Iris pigment epithelial cell (primary cell): ENCODE measurements around the gene ATRX.
"Not testable (repeated sequence)": the region's sequence is repeated elsewhere in the genome, so short reads cannot be mapped to it uniquely, and the experiment has no call there.

ENCODE experiments used
- DNase-seq: peaks from one replicate; pipeline ENCODE4 v3.0.0-alpha.2; 2011; ENCODE audit warnings: low read depth

Gene ATRX

GRCh38 chrX:77621453-77621852 is 164.6 kb downstream of the ATRX start:
- not testable (repeated sequence) for DNase-seq

- DNase-seq: no peak
Observed at GRCh38 chrX:77617206-77617605, 168.8 kb downstream of the ATRX start.

- DNase-seq: no peak
Observed at GRCh38 chrX:77603635-77604336, 182.2 kb downstream of the ATRX start.

- DNase-seq: no peak
Observed at GRCh38 chrX:77597511-77597910, 188.5 kb downstream of the ATRX start.

- peak; percentile 42 for DNase-seq
Observed at GRCh38 chrX:77597090-77597489, 188.9 kb downstream of the ATRX start.

GRCh38 chrX:77595848-77596247 is 190.2 kb downstream of the ATRX start:
- peak; percentile 27 for DNase-seq

- peak; percentile 48 for DNase-seq
Observed at GRCh38 chrX:77572322-77572721, 213.7 kb downstream of the ATRX start.

GRCh38 chrX:77565278-77565677 is 220.7 kb downstream of the ATRX start:
- DNase-seq: no peak

GRCh38 chrX:77564823-77565222 is 221.2 kb downstream of the ATRX start:
- DNase-seq: peak; percentile 32

- peak; percentile 12 for DNase-seq
Observed at GRCh38 chrX:77561372-77561771, 224.6 kb downstream of the ATRX start.

- DNase-seq: no peak
Observed at GRCh38 chrX:77556276-77556675, 229.7 kb downstream of the ATRX start.

- DNase-seq: no peak
Observed at GRCh38 chrX:77548751-77549150, 237.3 kb downstream of the ATRX start.

- DNase-seq: not testable (repeated sequence)
Observed at GRCh38 chrX:77539778-77540177, 246.2 kb downstream of the ATRX start.

- not testable (repeated sequence) for DNase-seq
Observed at GRCh38 chrX:77531261-77531660, 254.8 kb downstream of the ATRX start.

GRCh38 chrX:77528034-77528433 is 258.0 kb downstream of the ATRX start:
- no peak for DNase-seq

GRCh38 chrX:77527233-77528001 is 258.6 kb downstream of the ATRX start:
- no peak for DNase-seq

GRCh38 chrX:77519765-77520164 is 266.3 kb downstream of the ATRX start:
- no peak for DNase-seq

- no peak for DNase-seq
Observed at GRCh38 chrX:77514177-77514576, 271.8 kb downstream of the ATRX start.

- no peak for DNase-seq
Observed at GRCh38 chrX:77510007-77510406, 276.0 kb downstream of the ATRX start.

- peak; percentile 80 for DNase-seq
Observed at GRCh38 chrX:77505227-77505626, 280.8 kb downstream of the ATRX start.

GRCh38 chrX:77502951-77503525 is 283.0 kb downstream of the ATRX start:
- DNase-seq: no peak

GRCh38 chrX:77500164-77500563 is 285.9 kb downstream of the ATRX start:
- not testable (repeated sequence) for DNase-seq
